Karpas-422 (cell line): ENCODE results near the gene LAIR2. TPM values are rescaled to one million over a fixed set of nuclear protein-coding genes. Genes with fewer than 3 reads are reported as not detected.

Source experiments
- DNase-seq: peaks from one replicate; pipeline ENCODE4 v3.0.0-alpha.2; 2015
- H2AFZ ChIP-seq: fragments of 200-600 bp; sonication (generic); 2 replicates; pipeline ENCODE4 v1.6.1; 2014; ENCODE audit warnings: antibody characterized with exemption, low read length, mixed read lengths
- H3K27ac ChIP-seq: fragments of 200-600 bp; sonication (generic); 2 replicates; pipeline ENCODE4 v1.5.1; 2014; ENCODE audit warnings: mild to moderate bottlenecking, low read length, moderate library complexity
- H3K27me3 ChIP-seq: fragments of 200-600 bp; sonication (generic); 2 replicates; pipeline ENCODE4 v1.6.1; 2014; ENCODE audit warnings: low read length, mixed read lengths
- H3K36me3 ChIP-seq: fragments of 200-600 bp; sonication (generic); 2 replicates; pipeline ENCODE4 v1.6.1; 2014; ENCODE audit warnings: low read length, mixed read lengths; ENCODE audit not compliant: insufficient read depth
- H3K4me1 ChIP-seq: fragments of 200-600 bp; sonication (generic); 2 replicates; pipeline ENCODE4 v1.6.1; 2014; ENCODE audit warnings: mild to moderate bottlenecking, low read length, mixed read lengths
- H3K4me2 ChIP-seq: fragments of 200-600 bp; sonication (generic); 2 replicates; pipeline ENCODE4 v1.6.1; 2014; ENCODE audit warnings: low read length, low read depth, mild to moderate bottlenecking; ENCODE audit not compliant: poor library complexity, severe bottlenecking
- H3K4me3 ChIP-seq: fragments of 200-600 bp; sonication (generic); 2 replicates; pipeline ENCODE4 v1.5.1; 2014; ENCODE audit warnings: mild to moderate bottlenecking, antibody characterized with exemption, low read length, mixed read lengths
- H3K79me2 ChIP-seq: fragments of 200-600 bp; sonication (generic); 2 replicates; pipeline ENCODE4 v1.6.1; 2014; ENCODE audit warnings: mild to moderate bottlenecking, low read length, mixed read lengths
- H3K9ac ChIP-seq: fragments of 200-600 bp; sonication (generic); 2 replicates; pipeline ENCODE4 v1.6.0; 2014; ENCODE audit warnings: low read length
- H3K9me2 ChIP-seq: fragments of 200-600 bp; sonication (generic), shearing (Covaris generic); replicated peaks from 2 replicates; pipeline ENCODE4 v1.6.0; 2014; ENCODE audit warnings: mild to moderate bottlenecking, low read length, moderate library complexity; ENCODE audit not compliant: insufficient read depth
- H3K9me3 ChIP-seq: fragments of 300-700, 200-600 bp; sonication (generic); 2 replicates; pipeline ENCODE4 v1.6.1; 2014; ENCODE audit warnings: low read length, mixed read lengths
- H4K20me1 ChIP-seq: fragments of 200-600 bp; sonication (generic); 2 replicates; pipeline ENCODE4 v1.6.1; 2014; ENCODE audit warnings: mild to moderate bottlenecking, antibody characterized with exemption, low read length, low read depth; ENCODE audit not compliant: insufficient read depth
- small RNA-seq: library from RNA; depleted of rRNA; stranded (forward); fragments of <200 nt; gene quantifications from one replicate; pipeline ENCODE3, GENCODE V24; 2014
- total RNA-seq: library from RNA; depleted of rRNA; stranded (reverse); fragments of >200 nt; shearing (Covaris generic); gene quantifications from 2 replicates; pipeline ENCODE4 v1.2.3, GENCODE V29; 2014; ENCODE audit warnings: low replicate concordance; rRNA removed

Gene LAIR2
- total RNA-seq, 1 experiment from 2014 or later, result not detected

DNA sequence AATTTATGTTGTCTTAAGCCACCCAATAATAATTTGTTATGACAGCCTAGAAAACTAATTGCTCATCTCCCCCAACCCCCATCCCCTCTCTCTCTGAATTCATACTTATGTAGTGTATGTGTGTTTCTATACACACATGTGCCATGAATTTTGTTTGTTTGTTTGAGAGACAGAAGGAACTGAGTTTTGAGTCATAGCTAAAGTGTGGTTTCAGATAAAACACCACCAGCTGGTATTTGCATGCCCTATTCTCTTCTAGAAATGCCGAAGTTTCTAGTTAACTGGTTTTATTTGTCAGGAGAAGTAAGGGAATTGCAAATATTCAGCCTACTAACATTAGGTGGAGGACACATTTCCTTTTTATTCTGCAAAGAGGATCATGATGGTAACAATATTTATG is 53.6 kb downstream of the LAIR2 start:
- H3K9me3 ChIP-seq, result no peaks in the 10 kb centered on the region
- no peaks in the 10 kb centered on the region for H3K9me2 ChIP-seq
- no peaks in the 10 kb centered on the region for H3K27me3 ChIP-seq
- no peak overlapping the region for H3K4me3 ChIP-seq
- H3K4me2 ChIP-seq, result no peak overlapping the region
- H3K4me1 ChIP-seq, result peaks cover 12% of the 10 kb centered on the region
- H3K9ac ChIP-seq, result no peak overlapping the region
- no peaks in the 10 kb centered on the region for H4K20me1 ChIP-seq
- H3K79me2 ChIP-seq, result no peaks in the 10 kb centered on the region
- no peak for DNase-seq
- H3K27ac ChIP-seq, result no peak overlapping the region
- no peaks in the 10 kb centered on the region for H3K36me3 ChIP-seq
- H2AFZ ChIP-seq, result no peak overlapping the region

DNA sequence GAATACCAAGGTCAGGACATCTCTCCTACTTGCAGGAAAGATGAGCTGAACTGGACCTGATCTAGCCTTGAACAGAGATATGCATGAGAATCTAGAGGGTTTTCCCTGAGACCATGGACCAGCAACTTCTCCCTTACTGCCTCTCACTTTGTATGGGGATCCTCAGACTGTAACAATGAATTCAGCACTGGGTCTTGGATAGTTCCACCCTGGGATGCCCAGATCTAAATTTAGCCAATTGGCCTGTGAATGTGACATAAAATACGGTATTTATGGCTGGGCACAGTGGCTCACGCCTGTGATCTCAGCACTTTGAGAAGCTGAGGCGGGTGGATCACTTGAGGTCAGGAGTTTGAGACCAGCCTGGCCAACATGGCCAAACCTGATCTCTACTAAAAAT is 55.7 kb downstream of the LAIR2 start:
- H3K27me3 ChIP-seq, result no peaks in the 10 kb centered on the region
- no peak overlapping the region for H3K4me3 ChIP-seq
- no peak overlapping the region for H3K27ac ChIP-seq
- no peaks in the 10 kb centered on the region for H4K20me1 ChIP-seq
- no peak overlapping the region for H3K4me2 ChIP-seq
- H3K9ac ChIP-seq, result no peak overlapping the region
- no peak overlapping the region for H2AFZ ChIP-seq
- no peaks in the 10 kb centered on the region for H3K9me3 ChIP-seq
- DNase-seq, result no peak
- no peaks in the 10 kb centered on the region for H3K9me2 ChIP-seq
- no peaks in the 10 kb centered on the region for H3K4me1 ChIP-seq
- no peaks in the 10 kb centered on the region for H3K36me3 ChIP-seq
- no peaks in the 10 kb centered on the region for H3K79me2 ChIP-seq

Small RNAs within 50 kb of the gene (small RNA-seq; reads per million reads assigned to genes)
- not detected for gene AC245036.2

Other genes with a start within 250 kb of the LAIR2 start
- gene LILRB5, start 245.6 kb upstream of the LAIR2 start, total RNA-seq, result not detected in 2 replicates
- 0.22 and 0.61 TPM in 2 replicates for gene LILRB2, start 221.7 kb upstream of the LAIR2 start, total RNA-seq
- not detected in 2 replicates for gene LILRA5, start 189.7 kb upstream of the LAIR2 start, total RNA-seq
- gene LILRA4, start 163.7 kb upstream of the LAIR2 start, total RNA-seq, result 0.75 and 10.5 TPM in 2 replicates
- 0.15 and 0.61 TPM in 2 replicates for gene LAIR1, start 137.9 kb upstream of the LAIR2 start, total RNA-seq
- gene TTYH1, start 87.4 kb upstream of the LAIR2 start, total RNA-seq, result not detected in 2 replicates
- 88.3 and 99.4 TPM in 2 replicates for gene LENG8, start 53.6 kb upstream of the LAIR2 start, total RNA-seq
- gene LENG9, start 39.1 kb upstream of the LAIR2 start, total RNA-seq, result 5.0 and 14.1 TPM in 2 replicates
- gene CDC42EP5, start 29.5 kb upstream of the LAIR2 start, total RNA-seq, result not detected in 2 replicates
- gene LILRA2, start 71.0 kb downstream of the LAIR2 start, total RNA-seq, result not detected in 2 replicates
- gene LILRA1, start 90.8 kb downstream of the LAIR2 start, total RNA-seq, result not detected in 2 replicates
- 0.07 and 5.2 TPM in 2 replicates for gene LILRB1, start 127.7 kb downstream of the LAIR2 start, total RNA-seq
- not detected in 2 replicates for gene LILRB4, start 160.2 kb downstream of the LAIR2 start, total RNA-seq
- not detected in 2 replicates for gene KIR3DL3, start 221.6 kb downstream of the LAIR2 start, total RNA-seq
- not detected in 2 replicates for gene KIR2DL3, start 235.7 kb downstream of the LAIR2 start, total RNA-seq